Activated CD4-positive, CD25-positive, alpha-beta regulatory T cell (primary cell): Measurements from ENCODE around the gene NDST1.

ENCODE experiments used
- DNase-seq, 4 experiments: peaks; one replicate each; lab custom pipeline; 2025; lab: John Stamatoyannopoulos, UW

The NDST1 gene

GRCh38 chr5:150544611-150545219 lies 36.8 kb downstream of the NDST1 start:
- DNase-seq, result peak; percentile 14 to 21 (median 18)

- no peak for DNase-seq
Measured at GRCh38 chr5:150545246-150545645, 37.3 kb downstream of the NDST1 start.

- no peak for DNase-seq
Measured at GRCh38 chr5:150548123-150548522, 40.2 kb downstream of the NDST1 start.

GRCh38 chr5:150549735-150550134 lies 41.8 kb downstream of the NDST1 start:
- DNase-seq, result no peak

GRCh38 chr5:150550286-150550685 lies 42.4 kb downstream of the NDST1 start:
- no peak for DNase-seq

GRCh38 chr5:150551066-150551465 lies 43.1 kb downstream of the NDST1 start:
- no peak for DNase-seq

GRCh38 chr5:150553402-150553801 lies 45.5 kb downstream of the NDST1 start:
- no peak for DNase-seq

GRCh38 chr5:150553911-150554310 lies 46.0 kb downstream of the NDST1 start:
- no peak for DNase-seq

GRCh38 chr5:150554857-150555256 lies 46.9 kb downstream of the NDST1 start:
- DNase-seq, result no peak

GRCh38 chr5:150556106-150556505 lies 48.2 kb downstream of the NDST1 start:
- no peak for DNase-seq

GRCh38 chr5:150556859-150557508 lies 49.1 kb downstream of the NDST1 start:
- DNase-seq, result no peak

GRCh38 chr5:150557509-150557872 lies 49.6 kb downstream of the NDST1 start:
- no peak for DNase-seq

GRCh38 chr5:150558088-150558621 lies 50.2 kb downstream of the NDST1 start:
- DNase-seq, result no peak

- DNase-seq, result no peak
Measured at GRCh38 chr5:150559088-150559487, 51.2 kb downstream of the NDST1 start.

GRCh38 chr5:150559701-150560100 lies 51.8 kb downstream of the NDST1 start:
- DNase-seq, result no peak

GRCh38 chr5:150560401-150561191 lies 52.7 kb downstream of the NDST1 start:
- peak; percentile 60 to 80 (median 72) for DNase-seq

- DNase-seq, result no peak
Measured at GRCh38 chr5:150561192-150561512, 53.2 kb downstream of the NDST1 start.

- DNase-seq, result no peak
Measured at GRCh38 chr5:150561571-150562275, 53.8 kb downstream of the NDST1 start.

GRCh38 chr5:150562832-150563231 lies 54.9 kb downstream of the NDST1 start:
- DNase-seq, result no peak

- no peak for DNase-seq
Measured at GRCh38 chr5:150565868-150566267, 57.9 kb downstream of the NDST1 start.

- no peak for DNase-seq
Measured at GRCh38 chr5:150567031-150567717, 59.2 kb downstream of the NDST1 start.

- DNase-seq, result no peak
Measured at GRCh38 chr5:150568663-150569062, 60.7 kb downstream of the NDST1 start.
